Vagina (tissue), 2 donors: ENCODE measurements around the gene RBP5. TPM values are rescaled to one million over a fixed set of nuclear protein-coding genes. Genes with fewer than 3 reads are reported as not detected.

Experiments used
- DNase-seq, 2 donors: peaks; one replicate each; pipeline ENCODE4 v3.0.0-alpha.2; 2017; ENCODE audit errors: extremely low spot score in 2 of 2
- H3K27ac ChIP-seq: fragments of 200-600 bp; sonication (generic); one replicate; pipeline ENCODE4 v1.5.1; 2019
- H3K27me3 ChIP-seq: fragments of 200-600 bp; sonication (generic); one replicate; pipeline ENCODE4 v1.5.1; 2019
- H3K36me3 ChIP-seq, 2 donors: fragments of 200-600 bp; sonication (generic); one replicate each; pipeline ENCODE4 v1.5.1; 2017 to 2019
- H3K4me1 ChIP-seq: fragments of 200-600 bp; sonication (generic); one replicate; pipeline ENCODE4 v1.5.1; 2019
- H3K4me3 ChIP-seq, 2 donors: fragments of 200-600 bp; sonication (generic); 1 replicate in 1 of 2; 2 replicates in 1 of 2; pipeline ENCODE4 v1.5.1; 2016 to 2019
- H3K9me3 ChIP-seq: fragments of 200-600 bp; sonication (generic); one replicate; pipeline ENCODE4 v1.5.1; 2019
- POLR2A ChIP-seq, 2 donors: fragments of 450-650 bp; IDR thresholded peaks; one replicate each; pipeline ENCODE4 v1.6.1; 2017; ENCODE audit warnings: antibody characterized with exemption in 2 of 2, mild to moderate bottlenecking in 2 of 2, moderate library complexity in 2 of 2
- POLR2AphosphoS5 ChIP-seq, 2 donors: sonication (generic); formaldehyde crosslinking; IDR thresholded peaks; one replicate each; pipeline ENCODE4 v1.9.0; 2017; ENCODE audit warnings: antibody characterized with exemption in 2 of 2, mild to moderate bottlenecking in 2 of 2, low read depth in 1 of 2; ENCODE audit not compliant: insufficient read depth in 1 of 2
- intact Hi-C: fragments of 100-400 bp; cut with DNase I; formaldehyde crosslinking; loops from one replicate; pipeline ENCODE4 v1.15.1; 2023
- total RNA-seq: library from RNA; depleted of rRNA; stranded (reverse); fragments of >200 nt; gene quantifications from one replicate; pipeline ENCODE4 v1.2.3, GENCODE V29; 2016
- TF ChIP-seq, protein P1 (sequence below), 3 experiments: fragments of 450-650 bp in 2 of 3; fragments of 200-600 bp in 1 of 3; sonication (generic) in 1 of 3; IDR thresholded peaks; one replicate each; pipeline ENCODE4 v1.5.1; 2017 to 2019; ENCODE audit warnings: antibody characterized with exemption in 3 of 3, mild to moderate bottlenecking in 2 of 3, moderate library complexity in 2 of 3

Gene RBP5
- total RNA-seq, 1 donor from 2014 or later = 3.7 TPM

GRCh38 chr12:7083125-7083524 is 45.6 kb downstream of the RBP5 start:
- Histone ChIP-seq H3K27me3 (no peaks in the 10 kb centered on the region), H3K9me3 (no peaks in the 10 kb centered on the region), H3K4me1 (peaks cover 29% of the 10 kb centered on the region), H3K4me3 (no peak overlapping the region), H3K36me3 (peaks cover 0 to 61% of the 10 kb centered on the region in 2 donors), H3K27ac (no peak overlapping the region)
- no peak for DNase-seq
- TF ChIP-seq POLR2AphosphoS5 (IDR thresholded peaks at IDR 0.05; ENCODE audit: insufficient read depth in 1 of 2, low read depth in 1 of 2) (no peak), POLR2A (IDR thresholded peaks at IDR 0.05) (no peak)
- TF ChIP-seq, protein P1, sequence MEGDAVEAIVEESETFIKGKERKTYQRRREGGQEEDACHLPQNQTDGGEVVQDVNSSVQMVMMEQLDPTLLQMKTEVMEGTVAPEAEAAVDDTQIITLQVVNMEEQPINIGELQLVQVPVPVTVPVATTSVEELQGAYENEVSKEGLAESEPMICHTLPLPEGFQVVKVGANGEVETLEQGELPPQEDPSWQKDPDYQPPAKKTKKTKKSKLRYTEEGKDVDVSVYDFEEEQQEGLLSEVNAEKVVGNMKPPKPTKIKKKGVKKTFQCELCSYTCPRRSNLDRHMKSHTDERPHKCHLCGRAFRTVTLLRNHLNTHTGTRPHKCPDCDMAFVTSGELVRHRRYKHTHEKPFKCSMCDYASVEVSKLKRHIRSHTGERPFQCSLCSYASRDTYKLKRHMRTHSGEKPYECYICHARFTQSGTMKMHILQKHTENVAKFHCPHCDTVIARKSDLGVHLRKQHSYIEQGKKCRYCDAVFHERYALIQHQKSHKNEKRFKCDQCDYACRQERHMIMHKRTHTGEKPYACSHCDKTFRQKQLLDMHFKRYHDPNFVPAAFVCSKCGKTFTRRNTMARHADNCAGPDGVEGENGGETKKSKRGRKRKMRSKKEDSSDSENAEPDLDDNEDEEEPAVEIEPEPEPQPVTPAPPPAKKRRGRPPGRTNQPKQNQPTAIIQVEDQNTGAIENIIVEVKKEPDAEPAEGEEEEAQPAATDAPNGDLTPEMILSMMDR (IDR thresholded peaks at IDR 0.05) = no peak
- intact Hi-C loops = no loop called here

- no peak for TF ChIP-seq POLR2A (IDR thresholded peaks at IDR 0.05)
- TF ChIP-seq, protein P1 (IDR thresholded peaks at IDR 0.05) = no peak
- TF ChIP-seq POLR2AphosphoS5 (IDR thresholded peaks at IDR 0.05; ENCODE audit: insufficient read depth in 1 of 2, low read depth in 1 of 2) = no peak
- Histone ChIP-seq H3K27me3 (no peaks in the 10 kb centered on the region), H3K9me3 (no peaks in the 10 kb centered on the region), H3K4me1 (peaks cover 37% of the 10 kb centered on the region), H3K36me3 (peaks cover 0 to 46% of the 10 kb centered on the region in 2 donors), H3K4me3 (no peak overlapping the region), H3K27ac (peak overlapping the region; percentile 84)
- no peak for DNase-seq
- intact Hi-C loops = no loop called here
Observed at GRCh38 chr12:7081037-7081436, 47.7 kb downstream of the RBP5 start.

GRCh38 chr12:7079826-7080125 is 48.9 kb downstream of the RBP5 start:
- intact Hi-C loops = no loop called here
- Histone ChIP-seq H3K36me3 (peaks cover 0 to 33% of the 10 kb centered on the region in 2 donors), H3K4me1 (peaks cover 37% of the 10 kb centered on the region), H3K27me3 (no peaks in the 10 kb centered on the region), H3K4me3 (no peak overlapping the region), H3K9me3 (no peaks in the 10 kb centered on the region), H3K27ac (peak overlapping the region; percentile 84)
- no peak for DNase-seq
- TF ChIP-seq POLR2A (IDR thresholded peaks at IDR 0.05) = no peak
- TF ChIP-seq POLR2AphosphoS5 (IDR thresholded peaks at IDR 0.05; ENCODE audit: insufficient read depth in 1 of 2, low read depth in 1 of 2) = no peak
- TF ChIP-seq, protein P1 (IDR thresholded peaks at IDR 0.05) = no peak

DNA sequence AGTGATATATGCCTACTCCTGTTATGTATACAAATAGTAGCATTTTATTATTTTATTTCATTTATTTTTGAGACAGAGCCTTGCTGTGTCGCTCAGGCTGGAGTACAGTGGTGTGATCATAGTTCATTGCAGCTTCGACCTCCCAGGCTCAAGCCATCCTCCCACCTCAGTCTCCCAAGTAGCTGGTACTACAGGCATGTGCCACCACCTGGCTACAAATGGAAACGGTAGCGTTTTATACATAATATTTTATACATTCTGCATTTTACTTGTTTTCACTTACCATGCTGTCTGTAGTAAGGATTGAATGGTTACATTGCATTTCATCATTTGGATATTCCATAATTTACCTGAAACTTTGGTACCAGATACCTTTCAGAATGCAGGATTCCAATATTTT is 50.5 kb downstream of the RBP5 start:
- peaks cover 37% of the 10 kb centered on the region for H3K4me1 ChIP-seq
- no peak for DNase-seq
- no peak for TF ChIP-seq POLR2A (IDR thresholded peaks at IDR 0.05)
- TF ChIP-seq, protein P1 (IDR thresholded peaks at IDR 0.05) = no peak
- TF ChIP-seq POLR2AphosphoS5 (IDR thresholded peaks at IDR 0.05; ENCODE audit: insufficient read depth in 1 of 2, low read depth in 1 of 2) = no peak
- H3K4me3 ChIP-seq = no peak overlapping the region
- H3K36me3 ChIP-seq = peaks cover 0 to 27% of the 10 kb centered on the region in 2 donors
- H3K27me3 ChIP-seq = no peaks in the 10 kb centered on the region
- intact Hi-C loops = no loop called here
- H3K27ac ChIP-seq = no peak overlapping the region
- no peaks in the 10 kb centered on the region for H3K9me3 ChIP-seq

GRCh38 chr12:7076493-7076892 is 52.2 kb downstream of the RBP5 start:
- TF ChIP-seq POLR2AphosphoS5 (IDR thresholded peaks at IDR 0.05; ENCODE audit: insufficient read depth in 1 of 2, low read depth in 1 of 2) = no peak
- TF ChIP-seq, protein P1 (IDR thresholded peaks at IDR 0.05) = no peak
- no peak for TF ChIP-seq POLR2A (IDR thresholded peaks at IDR 0.05)
- H3K4me1 ChIP-seq = peaks cover 37% of the 10 kb centered on the region
- H3K36me3 ChIP-seq = peaks cover 0 to 13% of the 10 kb centered on the region in 2 donors
- H3K27ac ChIP-seq = peak overlapping the region; percentile 54
- H3K27me3 ChIP-seq = no peaks in the 10 kb centered on the region
- H3K4me3 ChIP-seq = no peak overlapping the region
- intact Hi-C loops = no loop called here
- no peak for DNase-seq
- H3K9me3 ChIP-seq = no peaks in the 10 kb centered on the region
